Fibroblast of lung (primary cell): ENCODE data around the gene INSYN2B. TPM values are rescaled to one million over a fixed set of nuclear protein-coding genes. Genes with fewer than 3 reads are reported as not detected.

ENCODE experiments used
- DNase-seq, 2 donors: peaks; one replicate each; pipeline versions ENCODE4 v3.0.0 to v3.0.0-alpha.2; 2010; ENCODE audit warnings: low read depth in 2 of 2
- H2AFZ ChIP-seq: 2 replicates; pipeline ENCODE4 v1.5.1; 2012; ENCODE audit warnings: low read length, control low read depth, inconsistent platforms
- H3K27ac ChIP-seq: 2 replicates; pipeline ENCODE4 v1.5.1; 2011; ENCODE audit warnings: low read length, control low read depth; ENCODE audit not compliant: insufficient read depth
- H3K27me3 ChIP-seq: 2 replicates; pipeline ENCODE4 v1.5.1; 2011; ENCODE audit warnings: mild to moderate bottlenecking, low read length; ENCODE audit not compliant: control insufficient read depth, insufficient read depth
- H3K36me3 ChIP-seq: 2 replicates; pipeline ENCODE4 v1.5.1; 2011; ENCODE audit warnings: low read length; ENCODE audit not compliant: control insufficient read depth, insufficient read depth
- H3K4me1 ChIP-seq: 2 replicates; pipeline ENCODE4 v1.5.1; 2011; ENCODE audit warnings: low read length; ENCODE audit not compliant: control insufficient read depth, insufficient read depth; ENCODE audit errors: extremely low read depth
- H3K4me2 ChIP-seq: 2 replicates; pipeline ENCODE4 v1.5.1; 2011; ENCODE audit warnings: low read length, control low read depth; ENCODE audit not compliant: insufficient read depth; ENCODE audit errors: extremely low read depth
- H3K4me3 ChIP-seq, 4 experiments: fragments of 200-600 bp in 1 of 4; sonication (generic) in 1 of 4; replicated peaks in 1 of 4; 2 replicates each; pipeline ENCODE4 v1.5.1; 2011 to 2016; ENCODE audit warnings: low read length in 4 of 4, low read depth in 3 of 4, mild to moderate bottlenecking in 3 of 4, control low read depth in 2 of 4, inconsistent platforms in 1 of 4, mixed read lengths in 1 of 4; ENCODE audit not compliant: insufficient read depth in 1 of 4; ENCODE audit errors: control extremely low read depth in 1 of 4
- H3K79me2 ChIP-seq: 2 replicates; pipeline ENCODE4 v1.5.1; 2012; ENCODE audit warnings: mild to moderate bottlenecking, low read length, inconsistent platforms; ENCODE audit not compliant: control insufficient read depth, insufficient read depth
- H3K9ac ChIP-seq: 2 replicates; pipeline ENCODE4 v1.5.1; 2011; ENCODE audit warnings: mild to moderate bottlenecking, low read length, control low read depth; ENCODE audit not compliant: insufficient read depth
- H3K9me3 ChIP-seq: 2 replicates; pipeline ENCODE4 v1.5.1; 2012; ENCODE audit warnings: low read depth, low read length; ENCODE audit not compliant: control insufficient read depth, insufficient read depth
- H4K20me1 ChIP-seq: 2 replicates; pipeline ENCODE4 v1.5.1; 2011; ENCODE audit warnings: low read length; ENCODE audit not compliant: control insufficient read depth, insufficient read depth; ENCODE audit errors: extremely low read depth
- CTCF ChIP-seq, 2 donors: IDR thresholded peaks in 1 of 2; conservative IDR thresholded peaks in 1 of 2; 1 replicate in 1 of 2; 2 replicates in 1 of 2; pipeline ENCODE4 v1.5.1; 2011 to 2012; ENCODE audit warnings: low read length in 2 of 2, control low read depth in 1 of 2, inconsistent platforms in 1 of 2, low read depth in 1 of 2, mild to moderate bottlenecking in 1 of 2
- EZH2 ChIP-seq: IDR thresholded peaks from 2 replicates; pipeline ENCODE4 v1.5.1; 2012; ENCODE audit warnings: low read length, control low read depth, mild to moderate bottlenecking; ENCODE audit errors: missing control alignments
- polyA plus RNA-seq, 2 donors: library from polyadenylated mRNA; depleted of rRNA in 1 of 2; stranded (reverse) in 1 of 2; unstranded in 1 of 2; fragments of >200 nt; gene quantifications; 2 replicates each; pipeline ENCODE4 v1.2.1, GENCODE V29; 2011 to 2012; ENCODE audit warnings: missing spikeins in 1 of 2
- total RNA-seq: library from RNA; depleted of rRNA; stranded (reverse); fragments of >200 nt; gene quantifications from 2 replicates; pipeline ENCODE4 v1.2.1, GENCODE V29; 2014

INSYN2B gene
- total and polyA plus RNA-seq, 2 donors (not counting 1 experiment from before 2014, with no cell fraction given) = 3.6 to 6.3 TPM

DNA sequence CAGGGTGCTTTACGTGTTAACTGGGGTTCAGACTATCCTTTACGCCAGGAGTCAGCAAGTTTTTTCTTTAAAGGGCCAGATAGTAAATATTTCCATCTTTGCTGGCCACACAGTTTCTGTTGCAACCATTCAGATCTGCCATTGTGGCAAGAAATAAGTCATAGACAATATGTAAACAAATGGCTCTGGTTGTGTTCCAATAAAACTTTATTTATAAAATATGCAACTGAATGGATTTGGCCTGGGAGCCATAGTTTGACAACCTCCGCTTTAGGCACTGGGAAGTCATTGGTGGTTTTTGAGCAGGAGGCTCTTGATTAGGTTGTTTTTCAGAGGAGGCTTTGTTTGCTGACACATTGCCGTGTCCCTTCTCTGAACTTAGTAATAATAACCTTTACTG, 90.7 kb downstream of the INSYN2B start:
- no peaks in the 10 kb centered on the region for H3K79me2 ChIP-seq
- H3K9me3 ChIP-seq = no peaks in the 10 kb centered on the region
- H3K4me2 ChIP-seq = no peak overlapping the region
- no peaks in the 10 kb centered on the region for H3K4me1 ChIP-seq
- DNase-seq = no peak
- H3K36me3 ChIP-seq = no peaks in the 10 kb centered on the region
- H3K27ac ChIP-seq = no peak overlapping the region
- H3K4me3 ChIP-seq = no peak overlapping the region
- no peak overlapping the region for H2AFZ ChIP-seq
- no peak for TF ChIP-seq EZH2
- no peak for TF ChIP-seq CTCF (conservative IDR thresholded peaks at IDR 0.05 in 1 of 2, IDR thresholded peaks at IDR 0.05 in 1 of 2; ENCODE audit: low read depth in 1 of 2, low read length in 2 of 2)
- H3K9ac ChIP-seq = no peak overlapping the region
- H3K27me3 ChIP-seq = no peaks in the 10 kb centered on the region
- no peaks in the 10 kb centered on the region for H4K20me1 ChIP-seq

- no peak overlapping the region for H3K4me2 ChIP-seq
- TF ChIP-seq CTCF (conservative IDR thresholded peaks at IDR 0.05 in 1 of 2, IDR thresholded peaks at IDR 0.05 in 1 of 2; ENCODE audit: low read depth in 1 of 2, low read length in 2 of 2) = no peak
- TF ChIP-seq EZH2 = no peak
- H3K4me1 ChIP-seq = no peaks in the 10 kb centered on the region
- no peak for DNase-seq
- no peaks in the 10 kb centered on the region for H3K9me3 ChIP-seq
- H2AFZ ChIP-seq = no peak overlapping the region
- H3K36me3 ChIP-seq = no peaks in the 10 kb centered on the region
- H4K20me1 ChIP-seq = no peaks in the 10 kb centered on the region
- no peaks in the 10 kb centered on the region for H3K79me2 ChIP-seq
- no peaks in the 10 kb centered on the region for H3K27me3 ChIP-seq
- no peak overlapping the region for H3K4me3 ChIP-seq
- H3K27ac ChIP-seq = no peak overlapping the region
- no peak overlapping the region for H3K9ac ChIP-seq
These were observed 93.6 kb downstream of the INSYN2B start for GRCh38 chr5:169886677-169887076.

- no peak overlapping the region for H3K4me2 ChIP-seq
- H3K27me3 ChIP-seq = no peaks in the 10 kb centered on the region
- no peaks in the 10 kb centered on the region for H3K79me2 ChIP-seq
- H3K27ac ChIP-seq = no peak overlapping the region
- no peaks in the 10 kb centered on the region for H3K9me3 ChIP-seq
- no peaks in the 10 kb centered on the region for H3K36me3 ChIP-seq
- no peaks in the 10 kb centered on the region for H3K4me1 ChIP-seq
- H4K20me1 ChIP-seq = no peaks in the 10 kb centered on the region
- H2AFZ ChIP-seq = no peak overlapping the region
- no peak overlapping the region for H3K9ac ChIP-seq
- no peak overlapping the region for H3K4me3 ChIP-seq
- no peak for DNase-seq
- no peak for TF ChIP-seq EZH2
- no peak for TF ChIP-seq CTCF (conservative IDR thresholded peaks at IDR 0.05 in 1 of 2, IDR thresholded peaks at IDR 0.05 in 1 of 2; ENCODE audit: low read depth in 1 of 2, low read length in 2 of 2)
These were observed 94.3 kb downstream of the INSYN2B start for GRCh38 chr5:169886033-169886432.
